PFSK-1 (cell line): ENCODE results near the gene NOP14.

ENCODE experiments used
- FOXP2 ChIP-seq: optimal IDR thresholded peaks from 2 replicates; pipeline ENCODE3; 2011; ENCODE audit warnings: borderline replicate concordance, control low read depth, inconsistent platforms; ENCODE audit not compliant: insufficient read depth; ENCODE audit errors: extremely low read length, extremely low read depth
- POLR2AphosphoS5 ChIP-seq: IDR thresholded peaks from 2 replicates; pipeline ENCODE4 v1.6.1; 2012; ENCODE audit warnings: low read depth, mild to moderate bottlenecking, control low read depth, low read length, moderate library complexity
- SIN3A ChIP-seq: IDR thresholded peaks from 2 replicates; pipeline ENCODE4 v1.6.1; 2012; ENCODE audit warnings: mild to moderate bottlenecking, low read length, moderate library complexity, borderline replicate concordance; ENCODE audit not compliant: insufficient read depth
- TAF1 ChIP-seq: IDR thresholded peaks from 2 replicates; pipeline ENCODE4 v1.6.1; 2012; ENCODE audit warnings: low read length, control low read depth, borderline replicate concordance; ENCODE audit not compliant: insufficient read depth
- TF ChIP-seq, protein P1 (sequence below), 2 experiments: IDR thresholded peaks; 2 replicates each; pipeline versions ENCODE4 v1.6.1 to v1.8.0; 2011 to 2012; ENCODE audit warnings: low read depth in 2 of 2, low read length in 2 of 2, control low read depth in 1 of 2, inconsistent platforms in 1 of 2, mild to moderate bottlenecking in 1 of 2, moderate library complexity in 1 of 2; ENCODE audit not compliant: insufficient read depth in 1 of 2

Gene NOP14

DNA sequence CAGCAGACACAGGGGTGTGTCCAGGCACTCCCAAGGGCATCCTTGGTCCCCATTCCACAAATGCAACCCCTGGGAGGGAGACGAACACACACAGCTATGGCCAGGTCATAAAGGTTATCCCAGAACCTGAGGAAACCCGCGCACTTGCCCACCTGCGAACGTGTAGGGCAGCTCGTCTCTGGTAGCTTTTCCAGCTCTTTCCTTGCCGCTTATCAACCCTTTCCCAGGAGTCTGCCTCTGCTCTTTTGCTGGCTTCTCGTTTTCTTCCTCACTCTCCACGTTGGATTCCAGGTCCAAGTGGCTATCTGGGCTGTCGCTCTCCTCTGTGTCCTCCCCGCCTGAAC, 13.5 kb downstream of the NOP14 start:
- TF ChIP-seq TAF1 (no peak), FOXP2 (no peak), SIN3A (no peak)
- TF ChIP-seq, protein P1, sequence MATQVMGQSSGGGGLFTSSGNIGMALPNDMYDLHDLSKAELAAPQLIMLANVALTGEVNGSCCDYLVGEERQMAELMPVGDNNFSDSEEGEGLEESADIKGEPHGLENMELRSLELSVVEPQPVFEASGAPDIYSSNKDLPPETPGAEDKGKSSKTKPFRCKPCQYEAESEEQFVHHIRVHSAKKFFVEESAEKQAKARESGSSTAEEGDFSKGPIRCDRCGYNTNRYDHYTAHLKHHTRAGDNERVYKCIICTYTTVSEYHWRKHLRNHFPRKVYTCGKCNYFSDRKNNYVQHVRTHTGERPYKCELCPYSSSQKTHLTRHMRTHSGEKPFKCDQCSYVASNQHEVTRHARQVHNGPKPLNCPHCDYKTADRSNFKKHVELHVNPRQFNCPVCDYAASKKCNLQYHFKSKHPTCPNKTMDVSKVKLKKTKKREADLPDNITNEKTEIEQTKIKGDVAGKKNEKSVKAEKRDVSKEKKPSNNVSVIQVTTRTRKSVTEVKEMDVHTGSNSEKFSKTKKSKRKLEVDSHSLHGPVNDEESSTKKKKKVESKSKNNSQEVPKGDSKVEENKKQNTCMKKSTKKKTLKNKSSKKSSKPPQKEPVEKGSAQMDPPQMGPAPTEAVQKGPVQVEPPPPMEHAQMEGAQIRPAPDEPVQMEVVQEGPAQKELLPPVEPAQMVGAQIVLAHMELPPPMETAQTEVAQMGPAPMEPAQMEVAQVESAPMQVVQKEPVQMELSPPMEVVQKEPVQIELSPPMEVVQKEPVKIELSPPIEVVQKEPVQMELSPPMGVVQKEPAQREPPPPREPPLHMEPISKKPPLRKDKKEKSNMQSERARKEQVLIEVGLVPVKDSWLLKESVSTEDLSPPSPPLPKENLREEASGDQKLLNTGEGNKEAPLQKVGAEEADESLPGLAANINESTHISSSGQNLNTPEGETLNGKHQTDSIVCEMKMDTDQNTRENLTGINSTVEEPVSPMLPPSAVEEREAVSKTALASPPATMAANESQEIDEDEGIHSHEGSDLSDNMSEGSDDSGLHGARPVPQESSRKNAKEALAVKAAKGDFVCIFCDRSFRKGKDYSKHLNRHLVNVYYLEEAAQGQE (IDR thresholded peaks at IDR 0.05; ENCODE audit: insufficient read depth in 1 of 2, low read depth in 2 of 2, low read length in 2 of 2), result no peak

DNA sequence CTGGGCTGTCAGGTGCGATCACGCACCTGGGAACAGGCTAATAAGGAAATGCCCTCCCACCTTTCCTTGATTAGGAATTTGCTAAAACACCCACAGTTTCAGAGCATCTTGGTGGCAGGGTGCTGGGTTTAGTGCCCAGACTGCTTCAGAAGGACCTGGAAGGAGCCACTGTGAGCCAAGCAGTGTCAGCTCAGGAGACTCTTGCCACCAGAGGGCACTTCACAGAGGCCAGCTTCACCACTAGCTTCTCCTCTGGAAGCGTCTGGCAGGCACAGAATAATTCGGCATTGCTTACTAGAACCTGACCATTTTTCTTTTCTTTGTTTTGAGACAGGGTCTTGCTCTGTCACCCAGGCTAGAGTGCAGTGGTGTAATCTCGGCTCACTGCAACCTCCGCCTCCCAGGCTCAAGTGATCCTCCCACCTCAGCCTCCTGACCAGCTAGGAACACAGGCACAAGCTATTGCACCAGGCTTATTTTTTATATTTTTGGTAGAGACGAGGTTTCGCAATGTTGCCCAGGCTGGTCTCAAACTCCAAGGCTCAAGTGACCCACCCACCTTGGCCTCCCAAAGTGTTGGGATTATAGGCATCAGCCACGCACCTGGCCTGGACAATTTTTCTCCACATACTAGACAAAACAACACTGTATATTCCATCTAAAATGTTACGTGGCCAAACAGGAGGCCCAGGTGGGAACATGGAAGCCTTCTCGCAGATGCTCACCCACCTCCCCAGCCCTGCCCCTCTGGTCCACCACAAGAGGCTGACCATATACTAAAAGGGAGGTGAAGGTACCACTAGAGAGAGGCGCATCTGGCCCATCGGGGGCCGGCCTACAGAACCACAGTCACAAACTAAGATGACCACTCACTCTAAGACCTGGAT, 14.1 kb downstream of the NOP14 start:
- TF ChIP-seq FOXP2, result no peak
- TF ChIP-seq SIN3A, result no peak
- TF ChIP-seq TAF1, result no peak
- TF ChIP-seq POLR2AphosphoS5, result no peak
- TF ChIP-seq, protein P1 (IDR thresholded peaks at IDR 0.05; ENCODE audit: insufficient read depth in 1 of 2, low read depth in 2 of 2, low read length in 2 of 2), result no peak

DNA sequence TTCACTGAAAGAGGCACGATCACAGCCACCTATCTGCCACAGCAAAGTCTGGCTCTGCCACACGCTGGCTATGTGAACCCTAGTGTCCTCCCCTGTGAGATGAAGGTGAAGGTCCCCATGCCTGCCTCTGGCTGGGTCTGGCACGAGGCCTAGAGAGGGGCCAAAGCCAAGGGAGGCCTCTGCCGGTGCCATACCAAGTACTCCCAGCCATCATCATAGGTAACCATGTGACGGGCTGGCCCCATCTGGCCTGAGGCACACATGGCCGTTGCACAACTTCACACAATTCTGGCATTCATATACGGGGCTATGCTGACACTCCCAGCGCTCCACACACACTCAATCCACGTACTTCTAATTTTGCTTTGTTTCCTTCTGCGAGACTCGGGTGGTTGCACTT, 15.3 kb downstream of the NOP14 start:
- TF ChIP-seq TAF1 (no peak), SIN3A (no peak), POLR2AphosphoS5 (no peak), FOXP2 (no peak)
- TF ChIP-seq, protein P1 (IDR thresholded peaks at IDR 0.05; ENCODE audit: insufficient read depth in 1 of 2, low read depth in 2 of 2, low read length in 2 of 2), result no peak

DNA sequence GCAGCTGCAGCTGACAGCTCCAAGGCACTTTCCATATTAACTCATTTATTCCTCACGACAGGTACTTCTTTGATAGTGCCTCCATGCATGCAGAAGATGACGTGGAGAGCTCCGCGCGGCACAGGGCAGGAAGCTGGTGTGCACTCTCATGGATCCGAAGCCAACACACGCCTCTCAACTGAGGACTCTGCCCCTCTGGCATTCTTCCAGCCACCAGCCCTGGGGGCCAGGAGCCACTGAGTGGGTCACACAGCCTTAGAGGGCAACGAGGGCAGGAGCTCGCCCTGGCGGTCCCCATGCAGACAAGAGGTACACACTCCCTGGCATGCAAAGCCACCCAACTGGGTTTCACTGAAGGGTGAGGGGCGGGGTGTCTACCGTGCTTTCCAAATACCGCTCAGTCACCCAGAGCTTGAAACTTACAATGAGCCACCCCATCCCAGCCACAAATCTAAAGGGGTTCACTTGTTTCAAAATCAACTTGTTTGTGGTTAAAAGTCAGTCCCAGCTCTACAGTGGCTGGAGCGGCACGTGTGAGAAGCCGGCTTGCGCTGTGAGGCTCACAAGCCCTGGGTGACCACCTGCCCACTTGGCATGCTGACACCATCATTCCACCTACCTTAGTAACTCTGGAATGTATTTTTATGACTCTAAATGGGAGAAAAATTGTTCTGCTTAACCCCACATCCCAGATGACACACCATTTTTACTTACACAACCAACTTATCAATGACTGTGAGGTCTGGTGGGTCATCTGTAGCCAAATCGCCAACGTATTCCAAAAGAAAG, 16.2 kb downstream of the NOP14 start:
- no peak for TF ChIP-seq SIN3A
- TF ChIP-seq, protein P1 (IDR thresholded peaks at IDR 0.05; ENCODE audit: insufficient read depth in 1 of 2, low read depth in 2 of 2, low read length in 2 of 2), result no peak
- TF ChIP-seq FOXP2, result no peak
- TF ChIP-seq POLR2AphosphoS5, result no peak
- no peak for TF ChIP-seq TAF1
